GM21360 (cell line): ENCODE measurements around the gene KRT8.
"Not testable (repeated sequence)": the region's sequence is repeated elsewhere in the genome, so short reads cannot be mapped to it uniquely, and the experiment has no call there.

Experiments
- ATAC-seq: cut with Tn5 transposase; IDR thresholded peaks from one replicate; pipeline ENCODE4 v1.9.1; 2021; ENCODE audit warnings: mild to moderate bottlenecking, moderate library complexity; ENCODE audit not compliant: unreplicated experiment

The KRT8 gene

DNA sequence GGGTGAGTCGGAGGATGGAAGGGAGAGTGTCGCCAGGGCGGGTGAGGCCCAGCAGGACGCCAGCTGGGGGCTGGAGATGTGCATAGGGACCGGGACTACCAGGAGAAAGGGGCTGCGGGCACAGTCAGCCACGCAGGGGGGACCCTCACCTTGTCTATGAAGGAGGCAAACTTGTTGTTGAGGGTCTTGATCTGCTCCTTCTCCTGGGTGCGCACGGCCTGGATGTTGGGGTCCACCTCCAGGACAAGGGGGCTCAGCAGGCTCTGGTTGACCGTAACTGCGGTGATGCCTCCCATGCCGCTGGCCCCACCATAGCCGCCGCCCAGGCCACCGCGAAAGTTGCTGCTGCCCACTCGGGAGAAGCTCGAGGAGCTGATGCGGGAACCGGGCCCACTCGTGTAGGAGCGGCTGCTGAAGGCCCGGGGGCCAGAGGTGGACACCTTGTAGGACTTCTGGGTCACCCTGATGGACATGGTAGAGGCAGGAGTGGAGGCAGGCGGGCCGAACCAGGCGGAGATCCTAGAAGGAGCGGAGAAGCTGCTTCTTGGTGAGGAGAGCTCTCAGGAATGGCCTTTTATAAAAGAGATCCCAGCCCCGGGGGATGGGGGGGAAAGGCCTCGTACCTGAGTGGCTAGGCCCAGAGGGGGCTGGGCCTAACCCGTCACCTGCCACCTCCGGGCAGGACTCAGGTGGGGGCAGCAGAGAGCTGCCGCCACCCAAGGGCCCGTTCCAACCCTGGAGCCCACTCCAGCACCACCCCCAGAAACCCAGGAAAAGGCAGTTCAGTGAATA, at the start of gene KRT8:
Gene KRT8 (minus strand): TSS at position 568 of the 792 bp plus-strand sequence. CDS start 95 bp downstream, at position 473.
- not testable (repeated sequence) for ATAC-seq

DNA sequence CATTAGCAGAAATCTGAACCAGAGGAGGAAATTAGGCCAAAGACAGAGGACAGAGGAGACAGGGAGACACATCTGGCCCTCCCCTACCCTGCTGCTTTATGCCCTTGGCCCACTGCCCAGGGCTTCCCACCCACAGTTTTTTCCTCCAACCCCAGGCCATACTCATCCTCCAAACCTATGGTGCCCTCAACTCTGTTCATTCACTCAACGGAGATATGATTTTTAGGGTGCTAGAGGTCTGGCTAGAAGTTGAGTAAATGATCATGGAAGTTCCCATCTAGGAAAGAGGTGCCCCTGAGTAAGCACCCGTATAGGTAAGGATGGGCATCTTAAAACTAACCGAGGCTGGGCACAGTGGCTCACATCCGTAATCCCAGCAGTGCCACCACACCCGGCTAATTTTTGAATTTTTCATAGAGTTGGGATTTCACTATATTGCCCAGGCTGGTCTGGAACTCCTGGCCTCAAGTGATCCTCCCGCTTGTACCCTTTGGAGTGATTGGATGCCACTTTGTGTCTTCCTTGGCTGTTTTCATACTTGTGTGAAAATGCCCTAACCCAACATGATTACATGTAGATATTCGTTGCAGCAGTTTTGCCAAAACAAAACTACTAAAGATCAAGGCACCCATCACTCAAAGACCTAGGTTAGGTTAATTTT, 48.4 kb upstream of the KRT8 start:
- ATAC-seq: no peak

DNA sequence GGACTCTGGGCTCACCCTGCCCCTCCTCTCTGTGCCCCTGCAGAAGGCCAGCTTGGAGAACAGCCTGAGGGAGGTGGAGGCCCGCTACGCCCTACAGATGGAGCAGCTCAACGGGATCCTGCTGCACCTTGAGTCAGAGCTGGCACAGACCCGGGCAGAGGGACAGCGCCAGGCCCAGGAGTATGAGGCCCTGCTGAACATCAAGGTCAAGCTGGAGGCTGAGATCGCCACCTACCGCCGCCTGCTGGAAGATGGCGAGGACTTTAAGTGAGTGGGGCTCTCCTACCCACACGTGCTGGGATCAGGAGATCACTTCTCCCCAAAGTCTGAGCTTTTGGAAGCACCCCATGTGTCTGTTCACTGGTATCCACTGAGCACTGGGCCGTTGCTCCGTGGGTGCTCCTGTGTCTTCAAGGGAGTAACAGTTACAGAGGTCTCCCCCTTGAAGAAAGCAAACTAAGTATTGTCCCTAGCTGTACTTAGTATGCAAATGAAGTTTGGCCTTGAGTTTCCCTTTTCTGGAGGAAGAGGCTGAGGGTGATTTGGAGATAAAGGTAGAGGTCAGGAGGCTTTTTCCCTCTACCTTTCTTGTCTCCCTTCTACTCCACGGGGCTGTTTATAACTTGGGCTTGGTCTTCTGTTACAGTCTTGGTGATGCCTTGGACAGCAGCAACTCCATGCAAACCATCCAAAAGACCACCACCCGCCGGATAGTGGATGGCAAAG, 47.4 kb upstream of the KRT8 start:
- no peak for ATAC-seq

DNA sequence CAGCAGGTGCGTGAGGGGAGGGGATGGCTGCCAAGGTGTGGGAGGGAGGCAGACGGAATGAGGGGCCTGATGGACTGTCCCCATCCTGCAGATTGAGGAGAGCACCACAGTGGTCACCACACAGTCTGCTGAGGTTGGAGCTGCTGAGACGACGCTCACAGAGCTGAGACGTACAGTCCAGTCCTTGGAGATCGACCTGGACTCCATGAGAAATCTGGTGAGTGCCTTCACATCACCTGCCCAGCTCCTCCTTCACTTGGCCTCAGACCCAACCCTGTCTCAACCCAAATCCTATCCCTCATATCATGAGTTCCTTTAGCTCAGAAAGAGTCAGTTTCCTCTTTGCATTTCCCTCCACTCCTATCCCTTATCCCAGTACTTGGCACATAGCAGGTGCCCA, 46.8 kb upstream of the KRT8 start:
- ATAC-seq: no peak

DNA sequence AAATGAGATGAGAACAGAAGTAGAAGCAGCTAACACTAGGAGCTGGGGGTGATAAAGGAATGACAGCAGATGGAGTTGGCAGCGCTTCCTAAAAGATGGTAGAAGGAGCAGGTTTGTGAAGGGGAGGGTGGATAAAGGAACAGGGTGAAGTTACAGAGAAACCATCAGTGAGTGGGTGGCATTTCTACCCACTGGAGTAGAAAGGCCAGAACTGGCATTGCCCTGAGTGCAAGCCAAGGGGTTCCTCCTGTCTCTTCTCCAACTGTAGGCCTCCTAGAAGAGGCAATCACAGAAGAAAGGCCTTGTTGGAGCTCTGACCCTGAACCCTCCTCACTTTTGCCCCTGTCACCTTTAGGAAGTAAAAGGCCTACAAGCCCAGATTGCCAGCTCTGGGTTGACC, 46.2 kb upstream of the KRT8 start:
- ATAC-seq: no peak

DNA sequence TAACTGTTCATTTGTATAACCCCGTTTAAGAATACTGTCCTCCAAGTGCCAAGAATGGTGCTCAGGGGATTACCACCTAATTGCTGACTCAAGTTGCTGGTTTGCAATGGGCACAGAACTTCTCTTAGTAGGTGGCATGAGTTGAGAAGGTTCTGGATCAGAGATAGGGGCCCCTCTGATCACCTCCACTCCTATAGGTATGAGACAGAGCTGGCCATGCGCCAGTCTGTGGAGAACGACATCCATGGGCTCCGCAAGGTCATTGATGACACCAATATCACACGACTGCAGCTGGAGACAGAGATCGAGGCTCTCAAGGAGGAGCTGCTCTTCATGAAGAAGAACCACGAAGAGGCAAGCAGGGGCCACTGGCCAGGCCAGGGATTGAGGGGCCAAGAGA, 45.7 kb upstream of the KRT8 start:
- no peak for ATAC-seq

DNA sequence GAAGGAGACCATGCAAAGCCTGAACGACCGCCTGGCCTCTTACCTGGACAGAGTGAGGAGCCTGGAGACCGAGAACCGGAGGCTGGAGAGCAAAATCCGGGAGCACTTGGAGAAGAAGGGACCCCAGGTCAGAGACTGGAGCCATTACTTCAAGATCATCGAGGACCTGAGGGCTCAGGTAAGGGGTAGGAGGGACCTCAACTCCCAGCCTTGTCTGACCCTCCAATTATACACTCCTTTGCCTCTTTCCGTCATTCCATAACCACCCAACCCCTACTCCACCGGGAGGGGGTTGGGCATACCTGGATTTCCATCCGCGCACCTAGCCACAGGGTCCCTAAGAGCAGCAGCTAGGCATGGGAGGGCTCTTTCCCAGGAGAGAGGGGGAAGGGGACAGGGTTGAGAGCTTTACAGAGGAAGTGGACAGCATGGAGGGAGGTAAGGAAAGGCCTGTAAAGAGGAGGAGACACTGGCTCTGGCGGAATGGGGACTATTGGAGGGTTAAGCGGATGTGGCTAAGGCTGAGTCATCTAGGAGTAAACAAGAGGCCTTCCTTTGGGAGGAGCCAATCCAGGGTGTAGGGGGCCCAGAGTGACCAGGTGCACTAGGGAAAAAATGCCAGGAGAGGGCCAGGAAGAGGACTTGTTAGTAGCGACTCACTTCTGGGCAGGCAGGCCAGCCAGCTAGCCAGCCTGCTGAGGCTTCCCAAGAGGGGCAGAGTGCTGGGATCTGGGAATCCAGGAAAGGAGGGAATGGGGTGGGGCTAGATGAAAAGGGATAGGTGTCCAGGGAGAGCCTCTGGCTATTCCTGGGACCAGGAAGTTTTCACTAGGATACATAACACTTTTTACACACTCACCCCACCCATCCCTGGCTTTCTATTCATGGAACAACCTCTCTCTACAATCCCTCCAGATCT, 44.8 kb upstream of the KRT8 start:
- ATAC-seq: no peak

DNA sequence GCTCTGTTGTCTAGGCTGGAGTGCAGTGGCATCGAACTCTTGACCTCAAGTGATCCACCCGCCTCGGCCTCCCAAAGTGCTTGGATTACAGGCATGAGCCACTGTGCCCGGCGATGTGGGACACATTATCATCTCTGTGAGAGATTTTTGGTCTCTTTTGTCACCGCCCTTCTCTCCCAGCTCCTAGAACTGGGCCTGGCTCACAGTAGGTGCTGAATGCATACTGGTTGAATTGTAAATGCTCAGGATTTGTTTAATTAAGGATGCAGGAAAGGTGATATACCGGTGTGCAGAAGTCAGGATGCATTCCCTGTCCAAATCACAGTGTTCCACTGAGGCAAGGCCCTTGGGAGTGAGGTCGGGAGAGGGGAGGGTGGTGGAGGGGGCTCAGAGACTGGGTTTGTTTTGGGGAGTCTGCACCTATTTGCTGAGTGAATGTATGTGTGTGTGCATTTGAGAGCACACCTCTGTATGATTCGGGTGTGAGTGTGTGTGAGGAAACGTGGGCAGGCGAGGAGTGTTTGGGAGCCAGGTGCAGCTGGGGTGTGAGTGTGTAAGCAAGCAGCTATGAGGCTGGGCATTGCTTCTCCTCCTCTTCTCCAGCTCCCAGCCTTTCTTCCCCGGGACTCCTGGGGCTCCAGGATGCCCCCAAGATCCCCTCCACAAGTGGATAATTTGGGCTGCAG, 43.0 kb upstream of the KRT8 start:
- no peak for ATAC-seq

DNA sequence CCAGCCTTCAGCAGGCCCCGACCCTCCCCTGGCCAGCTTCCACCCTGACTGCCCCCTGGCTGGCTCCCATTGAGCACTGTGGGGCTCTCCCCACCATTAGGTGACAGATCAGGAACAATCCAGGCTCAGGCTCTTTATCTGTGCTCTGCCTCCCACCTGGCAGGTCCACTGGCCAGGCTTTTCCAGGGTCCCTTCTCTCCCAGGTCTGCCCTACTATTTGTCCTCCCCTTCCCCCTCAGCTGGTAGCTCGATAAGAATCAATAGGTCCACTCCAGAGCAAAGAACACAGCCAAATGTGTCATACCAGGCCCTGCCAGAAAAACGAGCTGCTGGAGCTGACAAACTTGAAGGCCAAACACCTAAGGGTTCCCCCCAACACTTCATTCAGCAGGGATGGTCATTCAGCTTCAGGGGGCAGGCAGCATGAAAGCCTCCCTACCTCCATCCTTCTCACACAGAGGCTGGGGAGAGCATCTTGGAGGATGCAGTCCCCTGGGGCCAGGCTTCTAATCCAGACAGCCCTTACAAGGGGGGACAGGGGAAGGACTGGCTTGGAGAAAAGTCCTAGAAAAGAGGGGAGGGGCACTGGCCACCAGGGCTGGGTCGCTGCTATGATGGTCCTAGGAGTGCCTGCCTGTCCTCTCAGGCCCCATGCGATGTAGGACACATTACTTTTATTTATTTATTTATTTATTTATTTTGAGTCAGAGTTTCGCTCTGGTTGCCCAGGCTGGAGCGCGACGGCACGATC, 42.1 kb upstream of the KRT8 start:
- no peak for ATAC-seq

DNA sequence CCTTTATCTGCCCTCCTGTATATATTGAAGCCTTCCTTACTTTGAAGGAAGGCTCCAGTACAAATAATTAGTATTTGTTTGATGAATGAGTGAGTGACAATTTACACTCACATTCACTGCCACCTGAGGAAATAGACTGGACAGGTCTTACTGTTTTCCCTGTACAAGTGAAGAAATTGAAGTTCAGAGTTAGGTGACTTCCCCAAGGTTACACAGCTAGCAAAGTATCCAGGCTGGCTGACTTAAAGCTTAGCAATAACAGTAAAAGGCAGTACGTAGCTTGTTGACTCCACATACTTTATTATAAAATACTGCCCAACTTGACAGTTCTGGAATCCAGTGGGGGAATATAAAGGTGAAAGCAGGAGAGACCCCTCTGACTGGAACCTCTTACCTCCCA, 41.5 kb upstream of the KRT8 start:
- ATAC-seq: no peak

DNA sequence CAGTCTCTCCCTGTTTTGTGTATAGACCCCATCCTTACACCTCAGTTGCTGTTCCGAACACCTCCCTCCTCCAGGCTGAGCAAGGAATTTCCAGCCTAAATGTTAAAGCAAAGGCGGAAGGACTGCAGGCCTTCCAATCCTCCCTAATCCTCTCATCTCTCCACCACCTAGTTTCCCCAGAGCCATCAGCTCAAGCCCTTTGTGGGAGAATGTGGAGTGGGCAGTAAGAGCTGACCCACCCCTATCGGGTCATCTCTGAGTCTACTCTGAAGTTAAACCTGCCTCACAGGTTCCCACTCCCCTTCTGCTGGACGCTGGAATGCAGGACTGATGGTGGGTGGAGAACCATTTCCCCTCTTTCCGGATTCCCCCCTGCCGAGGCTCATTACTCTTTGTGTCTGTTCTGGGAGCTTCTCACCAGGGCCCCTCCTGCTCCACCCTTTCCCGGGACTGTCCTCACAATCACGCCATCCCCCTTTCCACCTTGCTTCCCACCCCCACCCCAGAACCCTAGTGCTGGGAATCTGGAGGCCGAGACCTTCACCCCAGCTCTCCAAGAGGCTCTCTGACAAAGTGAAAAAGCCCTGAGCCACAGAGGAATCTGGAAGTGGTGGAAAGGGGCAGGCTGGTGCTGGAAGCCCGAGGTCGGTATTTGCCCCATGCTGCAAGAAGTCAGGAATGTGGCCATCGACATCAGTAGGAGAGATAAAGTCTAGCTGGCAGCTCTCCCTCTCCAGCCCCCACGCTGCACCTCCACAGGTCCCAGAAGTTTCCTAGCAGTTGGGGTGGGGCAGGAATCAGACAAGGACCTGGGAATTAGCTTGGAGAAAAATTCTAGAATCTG, 40.7 kb upstream of the KRT8 start:
- ATAC-seq: no peak

DNA sequence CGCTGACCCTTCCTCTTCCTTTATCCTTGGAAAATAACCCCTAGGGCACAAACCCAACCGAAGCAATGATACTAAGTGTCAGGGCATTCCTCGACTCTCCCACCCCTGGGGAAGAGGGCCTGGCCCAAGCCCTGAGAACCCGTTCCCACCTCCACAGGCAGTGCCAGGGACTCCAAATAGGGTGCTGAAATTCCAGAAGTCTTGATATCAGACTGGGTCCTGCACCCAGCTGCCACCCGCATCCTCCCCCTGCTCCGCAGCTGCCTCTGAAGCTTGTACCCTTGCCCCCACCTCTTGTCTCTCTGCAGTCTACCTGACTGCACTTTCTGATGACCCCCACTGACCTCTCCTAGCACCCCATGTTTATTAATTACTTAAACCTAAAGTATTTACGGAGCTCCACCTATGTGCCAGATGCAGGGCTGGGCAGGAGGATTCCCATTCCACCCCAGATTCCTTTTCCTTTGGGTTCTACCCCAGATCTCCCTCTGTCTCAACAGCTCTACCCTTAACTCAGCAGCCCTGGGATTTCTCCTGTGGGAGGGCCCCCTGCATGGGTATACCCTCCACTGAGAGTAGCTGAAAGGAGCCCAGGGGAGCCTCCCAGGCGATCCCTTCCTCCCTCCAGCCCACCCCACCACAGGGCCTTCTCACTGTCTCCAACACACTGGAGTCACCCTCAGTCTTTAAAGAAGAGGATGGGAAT, 40.0 kb upstream of the KRT8 start:
- no peak for ATAC-seq

DNA sequence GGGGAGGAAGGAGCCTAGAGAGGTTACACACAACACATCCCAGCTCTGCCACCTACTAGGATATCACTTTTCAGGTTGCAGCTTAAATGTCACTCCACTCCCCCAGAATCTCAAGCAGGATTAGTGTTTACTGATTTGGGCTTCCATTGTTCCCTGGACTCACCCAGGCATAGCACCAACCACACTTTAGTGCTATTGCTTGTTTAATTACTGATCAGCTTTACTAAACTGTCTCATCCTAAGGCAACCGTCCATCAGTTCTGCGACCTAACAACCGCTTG, 38.0 kb upstream of the KRT8 start:
- no peak for ATAC-seq

DNA sequence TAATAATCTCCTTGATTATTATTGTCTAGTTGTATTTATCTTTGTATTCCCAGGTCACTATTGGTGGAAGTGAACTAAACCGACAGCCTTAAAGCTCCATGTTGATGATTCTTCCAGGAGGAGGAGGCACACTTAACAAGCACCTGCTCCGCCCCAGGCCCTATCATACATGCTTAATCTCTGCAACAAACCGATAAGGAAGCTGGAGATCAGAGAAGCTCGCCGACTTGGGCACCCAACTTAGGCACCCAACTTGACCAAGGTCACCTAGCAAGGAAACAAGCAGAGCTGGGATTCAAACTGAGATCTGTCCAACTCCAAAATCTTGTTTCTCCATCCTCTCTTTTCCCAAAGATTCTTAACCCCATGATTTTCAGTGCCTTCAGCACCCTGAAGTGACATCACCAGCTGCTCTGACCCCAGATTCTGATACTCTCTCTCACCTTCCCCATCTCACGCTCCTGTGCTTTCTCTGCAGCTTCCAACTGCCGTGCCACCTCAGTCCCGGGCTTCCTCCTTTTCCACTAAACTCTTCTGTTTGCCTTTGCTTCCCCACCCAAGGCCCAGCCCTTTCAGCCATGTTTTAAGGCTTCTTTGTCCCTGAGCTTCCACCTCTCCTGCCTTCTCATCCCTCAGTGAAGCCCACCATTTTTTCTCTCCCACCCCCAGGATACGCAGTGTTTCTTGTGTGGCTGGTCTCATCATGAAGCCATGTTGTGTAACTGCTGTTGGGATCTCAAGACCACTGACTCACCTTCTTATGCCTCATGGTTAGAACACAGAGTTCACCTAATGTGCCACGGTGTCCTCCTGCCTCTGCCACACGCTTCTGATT, 37.4 kb upstream of the KRT8 start:
- ATAC-seq: no peak

DNA sequence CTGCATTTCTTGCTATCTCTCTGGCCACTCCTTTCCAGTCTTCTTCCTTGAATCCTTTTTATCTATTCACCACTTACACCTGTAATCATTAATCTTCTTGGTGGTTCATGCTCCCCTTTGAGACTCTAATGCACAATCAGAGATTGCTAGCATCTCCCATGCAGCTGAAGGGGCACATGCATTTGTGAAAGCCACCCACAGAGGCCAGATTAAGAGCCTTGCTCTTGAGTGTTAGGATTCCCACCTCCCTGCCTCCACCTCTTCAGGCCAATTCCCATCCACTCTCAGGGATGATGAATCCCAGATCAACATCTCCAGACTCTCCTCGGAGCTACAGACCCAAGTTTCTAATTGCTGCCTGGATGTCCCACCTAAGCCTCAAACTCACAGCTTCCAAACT, 24.7 kb upstream of the KRT8 start:
- no peak for ATAC-seq

DNA sequence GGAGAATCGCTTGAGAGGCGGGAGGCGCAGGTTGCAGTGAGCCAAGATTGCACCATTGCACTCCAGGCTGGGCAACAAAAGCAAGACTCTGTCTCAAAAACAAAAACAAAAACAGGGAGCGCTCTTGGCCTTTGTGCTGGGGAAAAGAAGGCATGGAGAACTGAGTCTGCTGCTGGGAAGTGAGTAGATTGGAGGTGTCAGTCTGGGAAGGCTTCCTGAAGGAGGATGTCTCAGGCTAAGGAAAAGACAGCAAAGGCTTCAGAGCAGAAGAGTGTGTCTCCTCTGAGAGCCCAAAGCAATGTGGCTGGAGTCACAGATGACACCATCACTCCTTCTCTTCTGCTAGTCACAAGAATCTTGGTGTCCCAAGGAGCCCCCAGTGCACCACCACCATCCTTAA, 23.1 kb upstream of the KRT8 start:
- no peak for ATAC-seq

DNA sequence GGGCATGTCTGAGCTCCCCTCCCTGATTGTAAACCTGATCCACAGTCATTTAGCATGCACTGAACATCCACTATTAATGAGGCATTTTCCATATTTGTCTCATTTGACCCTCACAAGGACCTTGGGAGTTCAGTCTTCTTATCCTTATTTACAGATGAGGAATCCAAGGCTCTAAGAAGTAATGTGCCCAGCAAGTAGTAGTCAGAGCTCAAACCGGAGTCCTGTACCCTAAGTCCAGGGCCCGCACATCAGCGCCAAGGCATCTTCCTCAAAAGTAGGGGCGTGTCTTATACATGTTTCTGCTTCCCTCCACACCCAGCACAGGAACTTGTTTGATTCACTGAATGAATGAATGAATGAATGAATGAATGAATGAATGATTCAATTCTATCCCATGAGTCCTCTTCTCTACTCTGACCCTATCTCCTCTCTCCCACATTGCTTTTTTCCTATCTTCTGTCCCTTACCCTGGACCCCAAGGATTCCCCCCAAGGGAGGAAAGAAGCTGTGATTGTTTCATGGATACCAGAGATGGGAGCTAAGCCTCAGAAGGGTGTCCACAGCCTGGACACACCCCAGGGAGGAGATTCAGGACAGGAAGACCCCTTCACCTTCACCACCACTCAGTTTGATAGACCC, 21.8 kb upstream of the KRT8 start:
- no peak for ATAC-seq
